Stimulated activated CD8-positive, alpha-beta memory T cell treated with anti-CD3 and anti-CD28 coated beads, Interleukin-15, amount 100 ng/mL, for 24 hours (primary cell): ENCODE results near the gene GRK5.

Experiments
- DNase-seq: peaks from one replicate; pipeline ENCODE4 v3.0.0-alpha.2; 2020; ENCODE audit warnings: low read depth

The GRK5 gene

GRCh38 chr10:119379466-119380071, 172.2 kb downstream of the GRK5 start:
- DNase-seq: no peak

- DNase-seq: no peak
These were observed 175.9 kb downstream of the GRK5 start for GRCh38 chr10:119383174-119383856.

GRCh38 chr10:119384127-119384526, 176.8 kb downstream of the GRK5 start:
- DNase-seq: no peak

GRCh38 chr10:119386666-119387065, 179.3 kb downstream of the GRK5 start:
- DNase-seq: no peak

- DNase-seq: no peak
These were observed 181.5 kb downstream of the GRK5 start for GRCh38 chr10:119388849-119389345.

GRCh38 chr10:119391440-119392251, 184.3 kb downstream of the GRK5 start:
- no peak for DNase-seq

- DNase-seq: no peak
These were observed 185.6 kb downstream of the GRK5 start for GRCh38 chr10:119393019-119393418.

GRCh38 chr10:119393421-119393820, 186.1 kb downstream of the GRK5 start:
- DNase-seq: no peak

GRCh38 chr10:119393845-119394244, 186.5 kb downstream of the GRK5 start:
- no peak for DNase-seq

GRCh38 chr10:119394657-119395279, 187.4 kb downstream of the GRK5 start:
- DNase-seq: no peak

GRCh38 chr10:119395280-119396007, 188.1 kb downstream of the GRK5 start:
- no peak for DNase-seq

GRCh38 chr10:119396008-119396708, 188.8 kb downstream of the GRK5 start:
- no peak for DNase-seq

GRCh38 chr10:119396709-119397071, 189.3 kb downstream of the GRK5 start:
- DNase-seq: no peak

GRCh38 chr10:119397416-119397815, 190.0 kb downstream of the GRK5 start:
- no peak for DNase-seq

- no peak for DNase-seq
These were observed 191.6 kb downstream of the GRK5 start for GRCh38 chr10:119398996-119399395.

- no peak for DNase-seq
These were observed 192.1 kb downstream of the GRK5 start for GRCh38 chr10:119399466-119399865.

GRCh38 chr10:119401671-119402395, 194.5 kb downstream of the GRK5 start:
- DNase-seq: no peak

- no peak for DNase-seq
These were observed 196.6 kb downstream of the GRK5 start for GRCh38 chr10:119403921-119404320.

- no peak for DNase-seq
These were observed 197.5 kb downstream of the GRK5 start for GRCh38 chr10:119404719-119405519.

- no peak for DNase-seq
These were observed 198.1 kb downstream of the GRK5 start for GRCh38 chr10:119405520-119405807.
